OCI-LY7 (cell line): Measurements from ENCODE around the gene MAP1S. TPM values are rescaled to one million over a fixed set of nuclear protein-coding genes. Genes with fewer than 3 reads are reported as not detected.

Source experiments
- BruUV-seq: library from RNA; stranded (reverse); fragments of 400-500 nt; replicated peaks from 2 replicates; lab custom pipeline; 2021; lab: Mats Ljungman, UMichigan
- CTCF ChIA-PET: fragments of 300-600 bp; sonication (Branson Sonifier 250); formaldehyde crosslinking; loops from one replicate; lab custom pipeline; 2022; ENCODE audit warnings: antibody characterized with exemption; ENCODE audit not compliant: unreplicated experiment; lab: Charles Lee
- POLR2A ChIA-PET: fragments of 300-600 bp; sonication (Branson Sonifier 250); formaldehyde crosslinking; loops from one replicate; lab custom pipeline; 2022; ENCODE audit warnings: antibody characterized with exemption; lab: Charles Lee
- DNase-seq: peaks from one replicate; pipeline ENCODE4 v3.0.0-alpha.2; 2015; ENCODE audit warnings: low spot score
- H2AFZ ChIP-seq: fragments of 200-600 bp; sonication (generic), shearing (Covaris generic); 2 replicates; pipeline ENCODE4 v1.6.1; 2014; ENCODE audit warnings: mild to moderate bottlenecking, antibody characterized with exemption, low read length, moderate library complexity
- H3K27ac ChIP-seq: fragments of 200-600 bp; sonication (generic); 2 replicates; pipeline ENCODE4 v1.5.1; 2014; ENCODE audit warnings: mixed run types, low read depth, mild to moderate bottlenecking, moderate library complexity, low read length, inconsistent platforms; ENCODE audit not compliant: poor library complexity, severe bottlenecking
- H3K36me3 ChIP-seq: fragments of 200-600 bp; sonication (generic); 2 replicates; pipeline ENCODE4 v1.6.1; 2014; ENCODE audit warnings: mild to moderate bottlenecking, antibody characterized with exemption, low read length, moderate library complexity, mixed read lengths; ENCODE audit not compliant: insufficient read depth
- H3K4me1 ChIP-seq: fragments of 200-600 bp; sonication (generic); 2 replicates; pipeline ENCODE4 v1.5.1; 2014; ENCODE audit warnings: mild to moderate bottlenecking, low read length; ENCODE audit not compliant: insufficient read depth, poor library complexity, severe bottlenecking
- H3K4me2 ChIP-seq: fragments of 200-600 bp; sonication (generic); 2 replicates; pipeline ENCODE4 v1.6.1; 2014; ENCODE audit warnings: mild to moderate bottlenecking, low read length
- H3K4me3 ChIP-seq: fragments of 200-600 bp; sonication (generic); 2 replicates; pipeline ENCODE4 v1.5.1; 2014; ENCODE audit warnings: mild to moderate bottlenecking, low read depth, low read length; ENCODE audit not compliant: poor library complexity, severe bottlenecking
- H3K79me2 ChIP-seq: fragments of 200-600 bp; sonication (generic); 2 replicates; pipeline ENCODE4 v1.6.1; 2016; ENCODE audit warnings: low read depth, mild to moderate bottlenecking, low read length, moderate library complexity, mixed read lengths; ENCODE audit not compliant: insufficient read depth
- H3K9me2 ChIP-seq: fragments of 200-600 bp; sonication (generic); 2 replicates; pipeline ENCODE4 v1.6.1; 2016; ENCODE audit warnings: mild to moderate bottlenecking, low read length, mixed read lengths; ENCODE audit not compliant: insufficient read depth
- H3K9me3 ChIP-seq: fragments of 200-600 bp; sonication (generic); 2 replicates; pipeline ENCODE4 v1.6.1; 2014; ENCODE audit warnings: mild to moderate bottlenecking, mixed run types, low read length, mixed read lengths
- H4K20me1 ChIP-seq: fragments of 200-600 bp; sonication (generic); 2 replicates; pipeline ENCODE4 v1.6.1; 2014; ENCODE audit warnings: mild to moderate bottlenecking, antibody characterized with exemption, low read length, moderate library complexity, mixed read lengths; ENCODE audit not compliant: insufficient read depth
- EZH2phosphoT487 ChIP-seq: fragments of 200-600 bp; sonication (generic); IDR thresholded peaks from 2 replicates; pipeline ENCODE4 v1.6.1; 2018; ENCODE audit warnings: low read depth, borderline replicate concordance, mild to moderate bottlenecking, mixed run types, antibody characterized with exemption, low read length, moderate library complexity, mixed read lengths
- intact Hi-C: fragments of 100-400 bp; cut with micrococcal nuclease; formaldehyde crosslinking; loops from one replicate; pipeline ENCODE4 v1.10.0; 2022; ENCODE audit not compliant: unreplicated experiment
- total RNA-seq, 2 experiments: library from RNA; depleted of rRNA in 1 of 2; stranded (reverse); fragments of >200 nt in 1 of 2; shearing (Covaris generic) in 1 of 2; gene quantifications; 2 replicates each; pipeline ENCODE4 v1.2.3, GENCODE V29; 2014 to 2022
- TF ChIP-seq, protein P1 (sequence below): fragments of 200-600 bp; sonication (generic); conservative IDR thresholded peaks from 2 replicates; pipeline ENCODE4 v1.5.1; 2014; ENCODE audit warnings: mild to moderate bottlenecking, antibody characterized with exemption, low read length, moderate library complexity, mixed read lengths

Gene MAP1S
- total RNA-seq, 2 experiments from 2014 or later = 31.6 to 53.1 TPM

DNA sequence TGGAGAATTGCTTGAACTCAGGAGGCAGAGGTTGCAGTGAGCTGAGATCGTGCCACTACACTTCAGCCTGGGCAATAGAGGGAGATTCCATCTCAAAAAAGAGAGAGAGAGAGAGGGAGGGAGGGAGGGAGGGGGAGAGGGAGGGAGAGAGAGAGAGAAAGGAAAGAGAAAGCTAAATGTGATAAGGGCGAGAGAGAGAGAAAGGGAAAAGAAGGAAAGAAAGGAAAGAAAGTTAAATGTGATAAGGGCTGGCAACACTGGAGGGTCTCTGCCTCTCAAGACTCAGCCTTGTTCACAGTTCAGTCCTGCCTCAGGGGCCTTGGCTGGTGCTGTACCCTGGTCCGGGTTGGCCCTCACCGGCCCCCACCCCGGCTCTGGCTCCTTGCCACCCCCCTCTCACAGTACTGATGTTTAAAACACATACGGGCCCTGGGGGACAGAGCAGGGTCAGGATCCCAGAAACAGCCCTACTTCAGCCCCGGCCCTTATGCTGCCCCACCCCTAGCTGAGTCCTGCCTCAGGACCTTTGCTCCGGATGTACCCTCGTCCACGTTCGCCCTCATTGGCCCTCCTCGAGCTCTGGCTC is 3.5 kb downstream of the MAP1S start:
- no TSS peak for BruUV-seq
- no peak for DNase-seq
- Histone ChIP-seq H3K36me3 (peaks cover 54% of the 10 kb centered on the region), H4K20me1 (peaks cover 5% of the 10 kb centered on the region; the same call in 1 of the 2 replicates), H3K4me1 (peaks cover 28% of the 10 kb centered on the region), H3K27ac (no peak overlapping the region), H3K9me3 (no peaks in the 10 kb centered on the region), H3K4me3 (no peak overlapping the region), H2AFZ (no peak overlapping the region), H3K9me2 (no peaks in the 10 kb centered on the region), H3K4me2 (no peak overlapping the region), H3K79me2 (peaks cover 17% of the 10 kb centered on the region)
- TF ChIP-seq EZH2phosphoT487 = no peak
- TF ChIP-seq, protein P1, sequence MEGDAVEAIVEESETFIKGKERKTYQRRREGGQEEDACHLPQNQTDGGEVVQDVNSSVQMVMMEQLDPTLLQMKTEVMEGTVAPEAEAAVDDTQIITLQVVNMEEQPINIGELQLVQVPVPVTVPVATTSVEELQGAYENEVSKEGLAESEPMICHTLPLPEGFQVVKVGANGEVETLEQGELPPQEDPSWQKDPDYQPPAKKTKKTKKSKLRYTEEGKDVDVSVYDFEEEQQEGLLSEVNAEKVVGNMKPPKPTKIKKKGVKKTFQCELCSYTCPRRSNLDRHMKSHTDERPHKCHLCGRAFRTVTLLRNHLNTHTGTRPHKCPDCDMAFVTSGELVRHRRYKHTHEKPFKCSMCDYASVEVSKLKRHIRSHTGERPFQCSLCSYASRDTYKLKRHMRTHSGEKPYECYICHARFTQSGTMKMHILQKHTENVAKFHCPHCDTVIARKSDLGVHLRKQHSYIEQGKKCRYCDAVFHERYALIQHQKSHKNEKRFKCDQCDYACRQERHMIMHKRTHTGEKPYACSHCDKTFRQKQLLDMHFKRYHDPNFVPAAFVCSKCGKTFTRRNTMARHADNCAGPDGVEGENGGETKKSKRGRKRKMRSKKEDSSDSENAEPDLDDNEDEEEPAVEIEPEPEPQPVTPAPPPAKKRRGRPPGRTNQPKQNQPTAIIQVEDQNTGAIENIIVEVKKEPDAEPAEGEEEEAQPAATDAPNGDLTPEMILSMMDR = no peak
- ChIA-PET POLR2A (interaction anchor here (1.1 kb wide), 1 partner anchor 16 kb away, joined by 3 read pairs; no protein-coding TSS in a partner anchor), CTCF (interaction anchor here (0.6 to 1.6 kb wide), 3 partner anchors 32 to 1417 kb away, joined by 3 to 5 read pairs (median 3); no protein-coding TSS in a partner anchor)
- intact Hi-C loops = no loop called here

DNA sequence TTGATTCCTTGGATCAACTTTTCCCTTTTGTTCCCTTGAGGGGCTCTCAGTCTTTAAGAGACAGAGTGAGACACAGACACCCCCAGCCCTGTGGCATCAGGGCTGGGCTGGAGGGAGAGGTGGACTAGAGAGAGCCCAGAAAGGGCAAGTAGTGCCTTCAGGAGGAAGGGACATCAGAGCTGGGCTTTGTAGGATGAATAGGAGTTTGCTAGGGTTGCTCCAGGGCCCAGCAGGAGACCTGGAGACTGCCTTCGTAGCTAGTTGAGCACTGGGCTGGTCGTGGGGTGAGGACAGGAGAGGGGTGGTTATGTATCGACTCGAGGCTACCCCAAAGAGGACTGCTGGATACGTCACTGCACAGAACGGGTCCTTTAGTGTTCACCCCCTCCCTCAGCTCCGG is 5.4 kb downstream of the MAP1S start:
- Histone ChIP-seq H4K20me1 (peaks cover 5% of the 10 kb centered on the region; the same call in 1 of the 2 replicates), H3K4me2 (no peak overlapping the region), H3K4me3 (no peak overlapping the region), H3K36me3 (peaks cover 70% of the 10 kb centered on the region), H3K79me2 (peaks cover 17% of the 10 kb centered on the region), H3K9me2 (no peaks in the 10 kb centered on the region), H3K9me3 (no peaks in the 10 kb centered on the region), H3K27ac (no peak overlapping the region), H2AFZ (no peak overlapping the region), H3K4me1 (peaks cover 20% of the 10 kb centered on the region)
- TF ChIP-seq, protein P1 = no peak
- TF ChIP-seq EZH2phosphoT487 = no peak
- ChIA-PET CTCF (interaction anchor here (0.6 to 0.8 kb wide), 2 partner anchors 30 to 34 kb away, joined by 3 to 4 read pairs; no protein-coding TSS in a partner anchor), POLR2A (no interaction called here)
- BruUV-seq = no TSS peak
- intact Hi-C loops = loop anchor here (1.0 kb wide), 1 partner anchor 42 kb away; no protein-coding TSS in a partner anchor
- no peak for DNase-seq

DNA sequence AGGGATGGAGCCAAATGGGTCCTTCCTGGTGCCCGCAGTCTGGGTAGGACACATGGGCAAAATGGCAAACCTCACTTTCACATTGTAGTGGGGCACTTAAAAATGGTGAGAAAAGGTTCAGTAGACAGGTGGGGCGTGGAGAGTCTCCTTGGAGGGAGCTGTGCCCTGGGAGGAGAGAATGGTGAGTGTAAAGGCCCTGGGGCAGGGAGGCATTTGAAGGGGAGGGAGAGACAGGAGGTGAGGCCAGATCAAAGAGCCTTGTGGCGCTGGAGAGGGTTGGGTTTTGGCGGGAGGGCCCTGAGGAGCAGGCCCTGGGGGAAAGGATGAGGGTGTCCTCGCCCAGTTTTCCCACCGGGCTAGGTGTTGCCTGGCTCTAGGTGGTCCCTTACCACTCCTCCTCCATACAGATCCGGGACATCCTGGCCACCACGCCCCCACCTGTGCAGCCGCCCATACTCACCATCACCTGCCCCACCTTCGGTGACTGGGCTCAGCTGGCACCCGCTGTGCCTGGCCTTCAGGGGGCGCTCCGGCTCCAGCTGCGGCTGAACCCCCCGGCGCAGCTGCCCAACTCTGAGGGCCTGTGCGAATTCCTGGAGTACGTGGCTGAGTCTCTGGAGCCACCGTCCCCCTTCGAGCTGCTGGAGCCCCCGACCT is 6.3 kb downstream of the MAP1S start:
- H3K4me3 ChIP-seq = no peak overlapping the region
- H3K27ac ChIP-seq = no peak overlapping the region
- no peak for DNase-seq
- H3K36me3 ChIP-seq = peaks cover 78% of the 10 kb centered on the region
- H3K4me1 ChIP-seq = peaks cover 16% of the 10 kb centered on the region
- no peak for TF ChIP-seq EZH2phosphoT487
- TF ChIP-seq, protein P1 = peak; percentile 83
- ChIA-PET CTCF (no interaction called here), POLR2A (no interaction called here)
- H3K9me2 ChIP-seq = no peaks in the 10 kb centered on the region
- intact Hi-C loops = loop anchor here (1.0 kb wide), 1 partner anchor 41 kb away; no protein-coding TSS in a partner anchor
- H4K20me1 ChIP-seq = no peaks in the 10 kb centered on the region
- no peak overlapping the region for H2AFZ ChIP-seq
- BruUV-seq = no TSS peak
- no peaks in the 10 kb centered on the region for H3K9me3 ChIP-seq
- H3K79me2 ChIP-seq = peaks cover 8% of the 10 kb centered on the region
- H3K4me2 ChIP-seq = no peak overlapping the region
